C4-2B (cell line): Measurements from ENCODE around the gene HNRNPAB.
A peak's percentile ranks its signal among the peaks of the same experiment; 100 is the strongest.
"Not testable (repeated sequence)": the region's sequence is repeated elsewhere in the genome, so short reads cannot be mapped to it uniquely, and the experiment has no call there.

Source experiments
- H3K27ac ChIP-seq: fragments of 450-650 bp; 2 replicates; pipeline ENCODE4 v1.5.1; 2017
- ZFX ChIP-seq: fragments of 450-650 bp; IDR thresholded peaks from 2 replicates; pipeline ENCODE4 v1.6.1; 2017
- TF ChIP-seq, protein P1 (sequence below): fragments of 450-650 bp; conservative IDR thresholded peaks from 2 replicates; pipeline ENCODE4 v1.5.1; 2017; ENCODE audit warnings: mild to moderate bottlenecking

Gene HNRNPAB

GRCh38 chr5:178225174-178225573 is 20.8 kb downstream of the HNRNPAB start:
- TF ChIP-seq, protein P1, sequence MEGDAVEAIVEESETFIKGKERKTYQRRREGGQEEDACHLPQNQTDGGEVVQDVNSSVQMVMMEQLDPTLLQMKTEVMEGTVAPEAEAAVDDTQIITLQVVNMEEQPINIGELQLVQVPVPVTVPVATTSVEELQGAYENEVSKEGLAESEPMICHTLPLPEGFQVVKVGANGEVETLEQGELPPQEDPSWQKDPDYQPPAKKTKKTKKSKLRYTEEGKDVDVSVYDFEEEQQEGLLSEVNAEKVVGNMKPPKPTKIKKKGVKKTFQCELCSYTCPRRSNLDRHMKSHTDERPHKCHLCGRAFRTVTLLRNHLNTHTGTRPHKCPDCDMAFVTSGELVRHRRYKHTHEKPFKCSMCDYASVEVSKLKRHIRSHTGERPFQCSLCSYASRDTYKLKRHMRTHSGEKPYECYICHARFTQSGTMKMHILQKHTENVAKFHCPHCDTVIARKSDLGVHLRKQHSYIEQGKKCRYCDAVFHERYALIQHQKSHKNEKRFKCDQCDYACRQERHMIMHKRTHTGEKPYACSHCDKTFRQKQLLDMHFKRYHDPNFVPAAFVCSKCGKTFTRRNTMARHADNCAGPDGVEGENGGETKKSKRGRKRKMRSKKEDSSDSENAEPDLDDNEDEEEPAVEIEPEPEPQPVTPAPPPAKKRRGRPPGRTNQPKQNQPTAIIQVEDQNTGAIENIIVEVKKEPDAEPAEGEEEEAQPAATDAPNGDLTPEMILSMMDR, result no peak
- TF ChIP-seq ZFX, result no peak
- no peak overlapping the region for H3K27ac ChIP-seq

DNA sequence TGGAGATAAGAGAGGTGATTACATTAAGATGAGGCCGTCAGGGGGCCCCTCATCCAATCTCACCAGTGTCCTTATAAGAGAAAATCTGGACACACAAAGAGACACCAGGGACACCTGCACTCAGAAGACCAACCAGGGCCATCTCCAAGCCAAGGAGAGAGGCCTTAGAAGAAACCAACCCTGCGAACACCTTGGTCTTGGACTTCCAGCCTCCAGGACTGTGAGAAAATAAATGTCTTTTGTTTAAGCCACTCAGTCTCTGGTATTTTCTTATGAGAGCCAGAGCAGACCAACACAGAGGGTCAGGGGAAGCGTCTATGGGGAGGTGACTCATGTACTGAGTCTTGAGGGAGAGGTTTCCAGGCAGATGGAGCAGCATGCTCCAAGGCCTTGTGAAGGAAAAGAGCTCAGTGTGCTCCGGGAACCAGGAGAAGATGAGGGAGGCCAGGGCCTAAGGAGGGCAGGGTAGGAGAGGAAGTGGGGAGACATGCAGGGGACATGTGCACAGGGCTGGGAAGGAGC is 22.9 kb downstream of the HNRNPAB start:
- TF ChIP-seq ZFX, result no peak
- TF ChIP-seq, protein P1, result no peak
- no peak overlapping the region for H3K27ac ChIP-seq

- H3K27ac ChIP-seq, result no peak overlapping the region
- TF ChIP-seq ZFX, result no peak
- TF ChIP-seq, protein P1, result no peak
Observed at GRCh38 chr5:178227929-178228328, 23.6 kb downstream of the HNRNPAB start.

GRCh38 chr5:178228609-178229008 is 24.3 kb downstream of the HNRNPAB start:
- TF ChIP-seq, protein P1, result no peak
- TF ChIP-seq ZFX, result no peak
- no peak overlapping the region for H3K27ac ChIP-seq

GRCh38 chr5:178229111-178229510 is 24.8 kb downstream of the HNRNPAB start:
- H3K27ac ChIP-seq, result not testable (repeated sequence)

DNA sequence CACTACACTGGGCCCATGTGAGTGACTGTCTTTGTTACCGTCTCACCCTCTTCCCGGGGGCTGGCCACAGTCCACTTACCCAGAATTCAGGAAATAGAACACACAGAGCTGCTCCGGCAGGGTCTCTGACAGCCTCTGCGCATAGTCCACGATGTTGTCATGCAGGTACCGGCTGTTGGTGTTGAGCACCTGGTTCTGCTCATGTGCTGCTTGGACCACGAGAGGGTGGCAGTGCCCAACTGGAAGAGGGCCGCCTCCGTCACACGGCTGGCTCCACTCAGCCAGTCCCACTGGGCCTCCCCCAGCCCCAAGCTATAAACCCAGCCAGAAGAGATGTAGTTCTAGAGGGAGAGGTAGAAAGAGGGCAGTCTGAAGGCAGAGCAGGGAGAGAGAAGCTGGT is 25.5 kb downstream of the HNRNPAB start:
- no peak overlapping the region for H3K27ac ChIP-seq
- TF ChIP-seq ZFX, result no peak
- TF ChIP-seq, protein P1, result no peak

GRCh38 chr5:178230879-178231538 is 26.7 kb downstream of the HNRNPAB start:
- TF ChIP-seq, protein P1, result no peak
- no peak for TF ChIP-seq ZFX
- H3K27ac ChIP-seq, result peak overlapping the region; percentile 88
